Stromal cell of bone marrow (primary cell): ENCODE results near the gene NXT2.
"Not testable (repeated sequence)": the region's sequence is repeated elsewhere in the genome, so short reads cannot be mapped to it uniquely, and the experiment has no call there.

Experiments used
- DNase-seq: peaks from one replicate; pipeline ENCODE4 v3.0.0-alpha.2; 2012; ENCODE audit warnings: low read depth

Gene NXT2

GRCh38 chrX:109536439-109537323, at the start of gene NXT2:
Gene NXT2 (plus strand): TSS chrX:109536844. CDS start chrX:109537007, 163 bp downstream.
- peak; percentile 79 for DNase-seq

- DNase-seq: no peak
Measured at GRCh38 chrX:109487640-109488039, 49.0 kb upstream of the NXT2 start.

- no peak for DNase-seq
Measured at GRCh38 chrX:109489174-109489573, 47.5 kb upstream of the NXT2 start.

DNA sequence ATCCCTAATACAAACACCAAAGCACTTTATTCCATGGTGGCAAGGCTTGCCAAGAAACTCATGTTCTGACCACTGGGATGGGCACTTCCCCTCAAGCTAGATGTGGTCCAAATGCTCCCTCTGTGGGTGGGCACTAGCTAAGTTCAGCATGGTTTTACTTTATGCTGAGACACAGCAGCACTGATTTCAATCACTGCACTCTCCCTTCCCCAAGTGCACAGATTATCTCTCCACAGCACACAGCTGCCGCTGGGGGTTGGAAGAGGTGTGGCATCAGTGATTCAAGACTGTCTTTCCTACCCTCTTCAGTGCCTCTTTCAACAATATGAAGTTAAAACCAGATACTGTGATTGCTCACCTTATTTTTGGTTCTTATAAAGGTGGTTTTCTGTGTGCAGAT, 38.2 kb upstream of the NXT2 start:
- DNase-seq: no peak

GRCh38 chrX:109501176-109501575, 35.5 kb upstream of the NXT2 start:
- no peak for DNase-seq

DNA sequence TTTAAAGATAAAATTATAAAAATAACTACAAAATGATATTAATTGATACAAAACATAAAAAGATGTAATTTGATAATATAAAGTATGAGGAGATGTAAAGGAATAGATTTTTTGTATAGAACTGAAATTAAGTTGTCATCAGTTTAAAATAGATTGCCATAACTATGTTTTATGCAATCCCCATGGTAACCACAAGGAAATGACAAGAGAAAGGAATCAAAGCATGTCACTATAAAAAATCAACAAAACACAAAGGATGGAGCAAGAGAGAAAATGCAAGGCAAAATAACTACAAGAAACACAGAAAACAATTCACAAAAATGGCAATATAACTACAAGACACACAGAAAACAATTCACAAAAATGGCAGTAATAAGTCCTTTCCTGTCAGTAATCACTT, 27.7 kb upstream of the NXT2 start:
- DNase-seq: no peak

DNA sequence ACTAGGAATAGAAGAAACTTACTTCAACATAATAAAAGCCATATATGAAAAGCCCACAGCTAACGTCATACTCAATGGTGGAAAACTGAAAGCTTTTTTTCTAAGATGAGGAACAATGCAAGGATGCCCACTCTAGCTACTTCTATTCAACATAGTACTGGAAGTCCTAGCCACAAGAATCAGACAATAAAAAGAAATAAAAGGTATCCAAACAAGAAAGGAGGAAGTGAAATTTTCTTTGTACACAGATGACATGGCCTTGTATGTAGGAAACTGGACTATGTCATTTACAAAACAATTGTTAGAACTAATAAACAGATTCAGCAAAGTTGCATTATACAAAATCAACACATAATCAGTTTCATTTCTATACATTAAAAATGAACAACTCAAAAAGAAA, 25.5 kb upstream of the NXT2 start:
- DNase-seq: no peak

DNA sequence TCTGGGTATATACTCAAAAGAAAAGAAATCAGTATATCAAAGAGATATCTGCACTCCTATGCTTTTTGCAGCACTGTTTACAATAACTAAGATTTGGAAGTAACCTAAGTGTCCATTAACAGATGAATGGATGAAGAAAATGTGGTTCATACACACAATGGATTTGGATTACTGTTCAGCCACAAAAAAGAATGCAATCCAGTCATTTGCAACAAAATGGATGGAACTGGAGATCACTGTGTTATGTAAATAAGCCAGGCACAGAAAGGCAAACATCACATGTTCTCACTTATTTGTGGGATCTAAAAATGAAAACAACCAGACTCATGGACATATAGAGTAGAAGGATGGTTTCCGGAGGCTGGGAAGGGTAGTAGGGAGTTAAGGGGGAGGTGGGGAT, 17.6 kb upstream of the NXT2 start:
- DNase-seq: no peak

DNA sequence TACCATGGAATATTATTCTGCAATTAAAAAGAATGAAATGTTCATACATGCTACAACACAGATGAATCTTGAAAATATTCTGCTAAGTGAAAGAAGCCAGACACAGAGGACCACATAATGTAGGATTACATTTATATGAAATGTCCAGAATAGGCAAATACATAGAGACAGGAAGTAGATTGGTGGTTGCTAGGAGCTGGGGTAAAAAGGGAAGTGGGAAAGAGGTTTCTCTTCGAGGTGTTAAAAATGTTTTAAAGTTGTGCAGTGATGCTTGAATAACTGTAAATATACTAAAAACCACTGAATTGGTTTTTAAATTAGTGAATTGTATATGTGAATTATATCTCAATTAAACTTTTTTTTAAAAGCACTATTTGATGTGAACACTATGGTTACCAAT, 3.6 kb upstream of the NXT2 start:
- no peak for DNase-seq

- DNase-seq: peak; percentile 46
Measured at GRCh38 chrX:109533631-109534030, 3.0 kb upstream of the NXT2 start.

DNA sequence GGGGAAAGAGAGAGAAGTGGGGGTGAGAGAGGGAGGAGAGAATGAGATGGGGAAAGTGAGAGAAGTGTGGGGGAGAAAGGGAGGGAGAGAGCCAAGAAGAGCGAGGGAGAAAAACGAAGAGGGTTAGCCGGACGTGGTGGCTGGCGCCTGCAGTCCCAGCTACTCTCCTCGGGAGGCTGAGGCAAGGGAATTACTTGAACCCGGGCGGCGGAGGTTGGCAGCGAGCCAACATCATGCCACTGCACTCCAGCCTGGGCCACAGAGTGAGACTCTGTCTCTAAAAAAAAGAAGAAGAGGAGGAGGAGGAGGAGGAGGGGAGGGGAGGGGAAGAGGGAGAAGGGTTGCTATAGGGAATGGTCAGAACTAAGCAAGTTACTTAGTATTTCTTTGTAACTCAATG, 1.7 kb upstream of the NXT2 start:
- DNase-seq: no peak

DNA sequence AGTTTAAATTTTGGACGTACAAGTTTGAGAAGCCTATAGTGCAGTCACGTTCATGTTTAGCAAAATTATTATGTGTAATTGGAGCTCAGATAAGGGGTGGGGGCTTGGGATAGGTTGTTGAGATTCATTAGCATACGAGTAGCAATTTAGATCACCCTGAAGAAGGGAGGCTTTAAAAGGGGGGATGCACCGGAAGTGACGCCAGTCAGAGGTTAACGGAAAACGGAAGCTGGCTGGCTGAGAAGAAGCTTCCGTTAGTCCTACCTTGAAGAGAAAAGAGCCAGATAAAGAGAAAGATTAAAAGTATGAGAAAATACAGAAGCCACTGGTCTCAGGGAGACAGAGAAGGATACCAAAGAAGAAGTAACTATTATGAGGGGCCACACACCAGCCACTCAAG, 1.1 kb upstream of the NXT2 start:
- DNase-seq: no peak

- peak; percentile 35 for DNase-seq
Measured at GRCh38 chrX:109537324-109537665, 651 bp downstream of the NXT2 start.

GRCh38 chrX:109539007-109539406, 2.4 kb downstream of the NXT2 start:
- not testable (repeated sequence) for DNase-seq

DNA sequence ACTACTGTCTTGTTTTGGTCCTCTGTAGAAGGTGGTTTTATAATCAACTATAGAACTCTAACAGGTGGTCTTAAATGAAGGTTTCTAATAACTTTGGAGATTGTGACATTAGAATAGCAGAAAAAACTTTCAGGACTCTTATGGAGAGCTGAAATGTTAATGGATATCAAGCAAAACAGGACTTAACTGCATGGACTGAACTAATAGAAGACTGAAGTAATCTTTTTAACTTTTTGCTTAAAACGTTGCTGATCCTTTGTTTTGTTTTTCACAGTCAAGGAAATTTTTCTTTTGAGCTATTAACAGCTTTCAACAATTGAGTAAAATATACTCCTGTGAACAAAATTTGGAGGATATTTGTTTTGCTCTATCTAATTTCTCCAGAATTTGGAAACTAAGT, 17.2 kb downstream of the NXT2 start:
- DNase-seq: no peak

DNA sequence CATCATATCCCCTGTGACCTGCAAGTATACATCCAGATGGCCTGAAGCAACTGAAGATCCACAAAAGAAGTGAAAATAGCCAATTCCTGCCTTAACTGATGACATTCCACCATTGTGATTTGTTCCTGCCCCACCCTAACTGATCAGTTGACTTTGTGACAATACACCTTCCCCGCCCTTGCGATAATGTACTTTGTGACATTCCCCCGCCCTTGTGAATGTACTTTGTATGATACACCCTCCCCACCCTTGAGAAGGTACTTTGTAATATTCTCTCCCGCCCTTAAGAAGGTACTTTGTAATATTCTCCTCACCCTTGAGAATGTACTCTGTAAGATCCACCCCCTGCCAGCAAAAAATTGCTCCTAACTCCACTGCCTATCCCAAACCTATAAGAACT, 39.4 kb downstream of the NXT2 start:
- not testable (repeated sequence) for DNase-seq

DNA sequence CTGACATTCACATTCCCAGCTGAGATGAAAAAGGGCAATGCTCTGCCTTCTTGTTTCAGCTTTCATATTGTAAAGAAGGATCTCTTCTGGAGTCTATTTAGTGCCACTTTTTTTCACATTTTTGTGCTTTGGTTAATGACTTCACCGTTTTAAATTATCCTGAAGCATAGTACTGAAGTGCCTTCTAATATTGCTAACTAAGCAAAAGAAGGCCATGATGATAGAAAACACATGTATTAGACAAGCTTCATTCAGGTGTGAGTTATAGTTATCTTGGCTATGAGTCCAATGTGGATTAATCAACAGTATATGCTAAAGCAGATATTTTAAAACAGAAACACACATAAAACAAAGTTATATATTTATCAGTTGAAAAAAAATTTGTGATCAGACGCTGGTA, 40.4 kb downstream of the NXT2 start:
- no peak for DNase-seq

GRCh38 chrX:109578916-109579315, 42.3 kb downstream of the NXT2 start:
- DNase-seq: no peak

DNA sequence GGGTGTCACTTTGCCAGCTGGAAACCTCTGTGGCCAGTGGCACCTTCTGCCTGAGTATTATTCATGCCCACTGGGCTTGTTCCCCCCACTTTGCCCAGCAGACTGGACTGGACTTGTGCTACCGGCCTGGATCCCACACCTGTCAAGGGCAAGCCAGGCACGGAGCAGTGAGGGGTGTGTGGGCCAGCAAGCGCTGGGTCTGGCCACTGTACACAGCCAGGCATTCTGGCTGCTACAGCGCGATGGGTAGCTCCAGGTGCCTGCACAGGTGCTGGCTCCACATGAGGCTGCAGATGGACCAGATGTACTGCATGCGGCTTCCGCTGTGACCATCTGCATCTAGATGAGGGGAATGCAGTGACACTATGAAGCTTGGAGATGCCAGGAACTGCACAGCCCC, 48.8 kb downstream of the NXT2 start:
- DNase-seq: no peak

- no peak for DNase-seq
Measured at GRCh38 chrX:109590176-109590575, 53.5 kb downstream of the NXT2 start.
